ENCODE results near the gene NEDD9.

- TF ChIP-seq ZFX (IDR thresholded peaks at IDR 0.05; ENCODE audit: borderline replicate concordance) (no peak), CTCF (IDR thresholded peaks at IDR 0.05) (no peak)
Observed at GRCh38 chr6:11250108-11250507, 17.6 kb upstream of the NEDD9 start.
